ENCODE measurements around the gene PEX14.
A peak's percentile ranks its signal among the peaks of the same experiment; 100 is the strongest.
"Not testable (repeated sequence)": the region's sequence is repeated elsewhere in the genome, so short reads cannot be mapped to it uniquely, and the experiment has no call there.

Gene PEX14, protein sequence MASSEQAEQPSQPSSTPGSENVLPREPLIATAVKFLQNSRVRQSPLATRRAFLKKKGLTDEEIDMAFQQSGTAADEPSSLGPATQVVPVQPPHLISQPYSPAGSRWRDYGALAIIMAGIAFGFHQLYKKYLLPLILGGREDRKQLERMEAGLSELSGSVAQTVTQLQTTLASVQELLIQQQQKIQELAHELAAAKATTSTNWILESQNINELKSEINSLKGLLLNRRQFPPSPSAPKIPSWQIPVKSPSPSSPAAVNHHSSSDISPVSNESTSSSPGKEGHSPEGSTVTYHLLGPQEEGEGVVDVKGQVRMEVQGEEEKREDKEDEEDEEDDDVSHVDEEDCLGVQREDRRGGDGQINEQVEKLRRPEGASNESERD

DNA sequence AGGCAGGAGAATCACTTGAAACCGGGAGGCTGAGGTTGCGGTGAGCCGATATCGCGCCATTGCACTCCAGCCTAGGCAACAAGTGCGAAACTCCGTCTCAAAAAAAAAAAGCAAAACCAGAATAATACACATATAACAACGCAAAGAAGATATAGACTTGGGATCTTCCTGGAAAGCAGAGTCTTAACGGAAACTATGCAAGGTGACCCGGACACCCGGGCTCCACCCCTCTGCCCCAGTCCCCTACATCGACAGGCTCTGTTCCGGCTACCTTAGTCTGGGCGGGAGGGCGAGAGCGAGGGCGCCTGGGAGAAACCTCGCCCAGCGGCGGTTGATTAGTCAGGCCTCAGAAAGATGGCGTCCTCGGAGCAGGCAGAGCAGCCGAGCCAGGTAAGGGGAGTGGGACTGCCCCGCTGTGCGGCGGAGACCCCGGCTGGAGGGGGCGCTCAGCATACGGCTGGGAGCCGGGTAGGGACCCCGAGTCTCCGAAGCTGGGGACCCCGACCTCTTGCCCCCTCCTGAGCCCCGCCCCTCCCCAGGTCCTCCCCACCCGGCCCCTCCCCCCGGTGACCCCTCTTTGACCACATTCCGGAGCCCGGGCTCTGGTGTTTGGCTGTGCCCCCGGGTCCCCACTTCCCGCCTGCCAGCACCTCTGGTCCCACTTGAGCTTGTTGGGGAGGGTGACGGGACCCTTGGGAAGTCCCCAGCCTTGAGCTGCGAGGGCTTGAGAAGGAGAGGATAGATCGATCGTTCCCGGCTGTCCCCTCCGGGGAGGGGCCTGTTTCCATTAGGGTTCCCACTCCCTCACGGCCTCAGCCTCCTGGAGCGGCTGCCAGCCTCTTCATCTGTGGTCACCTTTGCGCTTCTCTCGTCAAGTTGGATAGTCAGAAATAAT lies at the start of gene PEX14:
PEX14 (plus strand) TSS at position 338 of the 895 bp plus-strand sequence; CDS start at position 355, 17 bp downstream.
- DNase-seq = peak; percentile 87

GRCh38 chr1:10425826-10426534 lies 48.8 kb upstream of the PEX14 start:
- DNase-seq = not testable (repeated sequence)

DNA sequence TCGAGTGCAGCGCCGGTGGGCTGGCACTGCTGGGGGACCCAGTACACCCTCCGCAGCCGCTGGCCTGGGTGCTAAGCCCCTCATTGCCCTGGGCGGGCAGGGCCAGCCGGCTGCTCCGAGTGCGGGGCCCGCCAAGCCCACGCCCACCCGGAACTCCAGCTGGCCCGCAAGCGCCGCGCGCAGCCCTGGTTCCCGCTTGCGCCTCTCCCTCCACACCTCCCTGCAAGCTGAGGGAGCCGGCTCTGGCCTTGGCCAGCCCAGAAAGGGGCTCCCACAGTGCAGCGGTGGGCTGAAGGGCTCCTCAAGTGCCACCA lies 48.3 kb upstream of the PEX14 start:
- not testable (repeated sequence) for DNase-seq

GRCh38 chr1:10428984-10429383 lies 45.8 kb upstream of the PEX14 start:
- no peak for DNase-seq

GRCh38 chr1:10429868-10430215 lies 44.9 kb upstream of the PEX14 start:
- no peak for DNase-seq

- peak; percentile 88 for DNase-seq
Observed at GRCh38 chr1:10430216-10431069, 44.3 kb upstream of the PEX14 start, which contains the start of gene CENPS. CENPS (plus strand) TSS chr1:10430433; CDS start chr1:10430518, 85 bp downstream.

DNA sequence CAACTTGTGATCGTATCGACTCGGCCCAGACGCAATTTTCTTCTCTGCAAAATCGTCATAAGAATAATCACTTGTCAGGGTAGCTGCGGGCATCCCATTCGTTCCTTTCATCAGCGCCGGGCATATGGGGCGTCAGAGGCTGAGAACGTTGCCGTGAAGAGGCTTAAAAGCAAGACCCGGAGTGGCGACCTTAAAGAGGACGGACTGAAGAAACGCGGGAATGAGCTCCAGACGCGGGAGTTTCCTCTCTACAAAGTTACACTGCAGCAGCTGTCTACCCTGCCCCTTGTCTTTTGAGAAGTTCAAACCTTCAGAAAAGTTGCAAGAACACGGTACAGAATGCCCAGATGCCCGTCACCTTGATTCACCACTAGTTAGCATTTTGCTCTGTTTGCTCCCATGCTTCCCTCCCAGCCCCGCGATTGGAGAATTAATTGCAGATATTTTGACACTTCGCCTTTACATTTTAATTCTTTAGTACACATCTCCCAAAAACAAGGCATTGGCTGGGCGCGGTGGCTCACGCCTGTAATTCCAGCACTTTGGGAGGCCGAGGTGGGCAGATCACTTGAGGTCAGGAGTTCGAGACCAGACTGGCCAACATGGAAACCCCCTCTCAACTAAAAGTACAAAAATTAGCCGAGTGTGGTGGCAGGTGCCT lies 43.5 kb upstream of the PEX14 start:
- no peak for DNase-seq

GRCh38 chr1:10432910-10433700 lies 41.6 kb upstream of the PEX14 start:
- DNase-seq = no peak

DNA sequence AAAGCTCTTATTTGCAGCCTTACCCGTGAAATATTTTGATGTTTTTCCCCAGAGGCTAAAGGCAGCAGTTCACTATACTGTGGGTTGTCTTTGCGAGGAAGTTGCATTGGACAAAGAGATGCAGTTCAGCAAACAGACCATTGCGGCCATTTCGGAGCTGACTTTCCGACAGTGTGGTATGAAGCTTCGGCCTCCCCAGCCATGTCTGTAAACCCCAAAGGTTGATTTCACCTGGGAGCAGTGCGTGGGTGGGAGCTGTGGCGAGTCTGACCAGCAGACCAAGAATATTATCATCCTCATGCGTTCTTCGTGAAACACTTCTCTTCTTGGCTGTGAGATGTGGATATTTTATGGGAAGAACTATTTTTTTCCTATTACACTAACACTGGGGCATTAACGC lies 41.0 kb upstream of the PEX14 start:
- no peak for DNase-seq

GRCh38 chr1:10434590-10434989 lies 40.2 kb upstream of the PEX14 start:
- DNase-seq = no peak

- no peak for DNase-seq
Observed at GRCh38 chr1:10437052-10437451, 37.7 kb upstream of the PEX14 start.

- no peak for DNase-seq
Observed at GRCh38 chr1:10438677-10439163, 36.0 kb upstream of the PEX14 start.

DNA sequence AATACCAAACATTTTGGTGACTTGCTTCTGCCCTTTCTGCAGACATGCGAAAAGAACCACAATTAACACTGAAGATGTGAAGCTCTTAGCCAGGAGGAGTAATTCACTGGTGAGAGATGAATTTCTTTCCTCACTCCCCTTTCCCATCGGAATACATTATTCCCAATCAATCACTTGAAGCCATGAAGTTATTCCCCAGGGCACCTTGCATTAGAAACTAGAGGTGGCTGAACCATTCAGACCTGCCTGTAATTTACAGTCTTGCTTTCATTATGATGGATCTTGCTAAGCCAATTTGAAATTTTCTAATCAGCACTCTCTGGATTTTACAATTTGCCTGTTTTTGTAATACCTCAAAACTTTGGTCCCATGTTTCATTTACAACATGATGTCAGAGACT lies 34.4 kb upstream of the PEX14 start:
- DNase-seq = no peak

DNA sequence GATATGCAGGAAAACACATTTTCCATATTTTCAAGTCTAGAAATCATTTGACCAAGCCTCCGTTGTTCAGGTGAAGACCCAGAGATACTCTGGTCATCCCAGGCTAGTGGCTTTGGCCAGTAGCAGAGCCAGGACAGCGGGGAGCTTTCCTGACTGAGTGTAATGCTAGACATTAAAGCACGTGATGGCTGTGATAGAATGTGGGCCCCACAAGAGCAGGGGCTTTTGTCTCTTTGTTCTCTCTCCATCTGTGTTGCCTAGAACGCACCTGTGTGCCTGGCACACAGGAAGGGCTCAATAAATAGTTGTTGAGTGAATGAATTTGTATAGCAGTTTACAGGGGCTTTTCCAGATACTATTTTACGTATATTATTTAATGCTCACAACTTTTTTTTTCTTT lies 34.0 kb upstream of the PEX14 start:
- DNase-seq = no peak

- DNase-seq = no peak
Observed at GRCh38 chr1:10444248-10444647, 30.5 kb upstream of the PEX14 start.

- DNase-seq = no peak
Observed at GRCh38 chr1:10444795-10445397, 29.9 kb upstream of the PEX14 start.

DNA sequence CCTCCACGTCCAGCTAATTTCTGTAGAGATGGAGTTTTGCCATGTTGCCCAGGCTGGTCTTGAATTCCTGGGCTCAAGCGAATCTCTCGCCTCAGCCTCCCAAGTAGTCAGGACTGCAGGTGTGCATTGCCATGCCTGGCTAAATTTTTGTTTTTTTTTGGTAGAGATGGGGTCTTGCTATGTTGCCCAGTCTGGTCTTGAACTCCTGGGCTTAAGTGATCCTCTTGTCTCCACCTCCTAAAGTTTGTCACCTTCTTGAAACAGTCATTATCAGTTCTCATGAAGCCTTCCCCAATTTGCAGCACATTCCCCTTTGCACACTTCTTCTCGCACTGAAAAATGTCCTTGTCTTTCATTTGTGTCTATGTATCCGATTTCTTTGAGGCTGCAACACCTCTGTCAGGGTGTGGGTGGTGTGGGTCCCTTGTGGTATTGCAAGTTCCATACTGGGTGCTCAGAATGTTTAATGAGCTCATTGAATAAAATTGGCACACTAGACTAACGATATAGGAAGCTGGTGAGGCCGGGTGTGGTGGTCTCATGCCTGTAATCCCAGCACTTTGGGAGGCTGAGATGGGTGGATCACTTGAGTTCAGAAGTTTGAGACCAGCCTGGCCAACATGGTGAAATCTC lies 27.8 kb upstream of the PEX14 start:
- no peak for DNase-seq

- no peak for DNase-seq
Observed at GRCh38 chr1:10449751-10450150, 25.0 kb upstream of the PEX14 start, which contains the start of gene CORT. CORT (plus strand) TSS chr1:10450031; CDS start chr1:10450224, 193 bp downstream.

- no peak for DNase-seq
Observed at GRCh38 chr1:10450156-10450814, 24.5 kb upstream of the PEX14 start.

Measured in NCI-H1105 (cell line).